Osteocyte (in vitro differentiated cells): ENCODE data around the gene MBTPS2. TPM values are rescaled to one million over a fixed set of nuclear protein-coding genes. Genes with fewer than 3 reads are reported as not detected.
A peak's percentile ranks its signal among the peaks of the same experiment; 100 is the strongest.

Experiments
- DNase-seq: peaks from one replicate; pipeline ENCODE4 v3.0.0; 2021; ENCODE audit warnings: mixed read lengths; ENCODE audit not compliant: unreplicated experiment; ENCODE audit errors: extremely low spot score
- H3K27ac Mint-ChIP-seq: one replicate; pipeline ENCODE4 v1.8.0; 2021; ENCODE audit warnings: mild to moderate bottlenecking, mixed read lengths; ENCODE audit not compliant: unreplicated experiment
- H3K27me3 Mint-ChIP-seq: one replicate; pipeline ENCODE4 v1.8.0; 2021; ENCODE audit warnings: mixed read lengths; ENCODE audit not compliant: unreplicated experiment
- H3K36me3 Mint-ChIP-seq: one replicate; pipeline ENCODE4 v1.8.0; 2021; ENCODE audit warnings: mixed read lengths; ENCODE audit not compliant: unreplicated experiment
- H3K4me1 Mint-ChIP-seq: one replicate; pipeline ENCODE4 v1.8.0; 2021; ENCODE audit warnings: mixed read lengths; ENCODE audit not compliant: unreplicated experiment
- H3K4me3 Mint-ChIP-seq: one replicate; pipeline ENCODE4 v1.8.0; 2021; ENCODE audit warnings: mild to moderate bottlenecking, moderate library complexity, mixed read lengths; ENCODE audit not compliant: unreplicated experiment
- H3K9me3 Mint-ChIP-seq: one replicate; pipeline ENCODE4 v1.8.0; 2021; ENCODE audit warnings: mixed read lengths; ENCODE audit not compliant: unreplicated experiment
- CTCF ChIP-seq: fragments of 200-600 bp; sonication (generic); IDR thresholded peaks from 2 replicates; pipeline ENCODE4 v1.5.0; 2021; ENCODE audit warnings: antibody characterized with exemption, mild to moderate bottlenecking, moderate library complexity
- total RNA-seq: library from RNA; stranded (reverse); gene quantifications from 2 replicates; pipeline ENCODE4 v1.2.1, GENCODE V29; 2021

The MBTPS2 gene
- total RNA-seq, 1 donor from 2014 or later = 23.7 TPM

GRCh38 chrX:21930986-21931385 lies 91.6 kb downstream of the MBTPS2 start:
- DNase-seq = no peak
- no peak for TF ChIP-seq CTCF
- Mint-ChIP-seq H3K4me1 (peaks cover 57% of the 10 kb centered on the region), H3K4me3 (no peak overlapping the region), H3K9me3 (no peaks in the 10 kb centered on the region), H3K36me3 (no peaks in the 10 kb centered on the region), H3K27ac (peak overlapping the region; percentile 65), H3K27me3 (no peaks in the 10 kb centered on the region)

- Mint-ChIP-seq H3K27ac (peak overlapping the region; percentile 98), H3K4me3 (peak overlapping the region; percentile 34), H3K9me3 (no peaks in the 10 kb centered on the region), H3K27me3 (no peaks in the 10 kb centered on the region), H3K4me1 (peaks cover 42% of the 10 kb centered on the region), H3K36me3 (no peaks in the 10 kb centered on the region)
- peak; percentile 44 for TF ChIP-seq CTCF
- DNase-seq = no peak
Measured at GRCh38 chrX:21932292-21933002, 93.0 kb downstream of the MBTPS2 start.

GRCh38 chrX:21933077-21933476 lies 93.7 kb downstream of the MBTPS2 start:
- Mint-ChIP-seq H3K36me3 (no peaks in the 10 kb centered on the region), H3K4me3 (no peak overlapping the region), H3K27me3 (no peaks in the 10 kb centered on the region), H3K4me1 (peaks cover 39% of the 10 kb centered on the region), H3K27ac (peak overlapping the region; percentile 98), H3K9me3 (no peaks in the 10 kb centered on the region)
- DNase-seq = no peak
- no peak for TF ChIP-seq CTCF

GRCh38 chrX:21934414-21934813 lies 95.0 kb downstream of the MBTPS2 start:
- H3K27ac Mint-ChIP-seq = no peak overlapping the region
- TF ChIP-seq CTCF = no peak
- DNase-seq = no peak
- H3K36me3 Mint-ChIP-seq = no peaks in the 10 kb centered on the region
- H3K9me3 Mint-ChIP-seq = no peaks in the 10 kb centered on the region
- H3K4me3 Mint-ChIP-seq = no peak overlapping the region
- H3K27me3 Mint-ChIP-seq = no peaks in the 10 kb centered on the region
- peaks cover 33% of the 10 kb centered on the region for H3K4me1 Mint-ChIP-seq

Other genes starting within 250 kb of the MBTPS2 start
- not detected in 2 replicates for gene KLHL34, start 181.3 kb upstream of the MBTPS2 start, total RNA-seq
- not detected in 2 replicates for gene SMPX, start 81.5 kb upstream of the MBTPS2 start, total RNA-seq
- 4.7 and 5.8 TPM in 2 replicates for gene YY2, start 16.4 kb downstream of the MBTPS2 start, total RNA-seq
- 91.4 and 94.5 TPM in 2 replicates for gene SMS, start 101.1 kb downstream of the MBTPS2 start, total RNA-seq
- gene PHEX, start 192.7 kb downstream of the MBTPS2 start, total RNA-seq = 1.4 and 1.6 TPM in 2 replicates